GM12892 (cell line): ENCODE data around the gene SIK3.
"Not testable (repeated sequence)": the region's sequence is repeated elsewhere in the genome, so short reads cannot be mapped to it uniquely, and the experiment has no call there.

ENCODE experiments used
- DNase-seq: peaks from one replicate; pipeline ENCODE4 v3.0.0; 2011; ENCODE audit not compliant: insufficient read length
- FAIRE-seq: peaks from 2 replicates; lab custom pipeline; 2011; peaks lifted over from hg19 to GRCh38; lab: Jason Lieb, UNC
- POLR2A ChIP-seq: IDR thresholded peaks from 2 replicates; pipeline ENCODE4 v1.6.1; 2011; ENCODE audit warnings: low read depth, low read length, control low read depth
- POLR2AphosphoS5 ChIP-seq: IDR thresholded peaks from 2 replicates; pipeline ENCODE4 v1.6.1; 2011; ENCODE audit warnings: low read depth, low read length, control low read depth
- TAF1 ChIP-seq: IDR thresholded peaks from 2 replicates; pipeline ENCODE4 v1.6.1; 2011; ENCODE audit warnings: low read depth, mild to moderate bottlenecking, control low read depth, low read length, borderline replicate concordance

SIK3 gene

DNA sequence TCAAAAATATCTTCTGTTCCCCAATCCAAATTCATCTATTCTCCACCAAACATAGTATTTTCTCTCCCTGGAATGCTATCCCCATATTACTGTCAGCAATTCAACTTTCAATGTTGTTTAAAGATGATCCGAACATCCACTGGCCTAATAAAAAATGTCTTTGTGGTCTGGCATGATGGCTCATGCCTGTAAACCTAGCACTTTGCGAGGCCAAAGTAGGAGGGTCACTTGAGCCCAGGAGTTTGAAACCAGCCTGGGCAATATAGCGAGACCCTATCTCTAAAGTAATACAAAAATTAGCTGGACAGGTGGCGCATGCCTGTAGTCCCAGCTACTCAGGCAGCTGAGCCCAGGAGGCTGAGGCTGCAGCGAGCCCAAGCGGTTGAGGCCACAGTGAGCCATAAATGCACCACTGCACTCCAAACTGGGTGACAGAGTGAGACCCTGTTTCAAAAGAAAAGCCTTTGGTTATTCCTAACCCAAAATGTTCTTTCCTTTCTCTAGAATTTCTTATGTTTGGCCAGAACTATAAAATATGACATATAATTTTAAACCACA lies 29.8 kb downstream of the SIK3 start:
- DNase-seq = no peak
- TF ChIP-seq POLR2AphosphoS5 = no peak
- no peak for TF ChIP-seq TAF1
- no peak for TF ChIP-seq POLR2A
- FAIRE-seq = no peak

DNA sequence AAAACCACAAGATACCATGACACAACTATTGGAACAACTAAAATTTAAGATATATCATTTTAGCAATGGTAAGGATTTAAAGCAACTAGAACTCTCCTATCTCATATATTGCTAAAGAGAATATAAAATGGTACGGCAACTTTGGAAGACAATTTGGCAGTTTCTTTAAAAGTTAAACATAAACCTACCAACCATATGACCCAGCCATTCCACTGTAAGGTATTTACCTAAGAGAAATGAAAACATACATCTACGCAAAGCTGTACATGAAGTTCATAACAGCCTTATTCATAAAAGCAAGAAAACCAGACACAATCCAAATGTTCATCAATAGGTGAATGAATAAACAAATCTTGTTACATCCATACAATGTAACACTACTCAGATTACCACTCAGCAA lies 31.3 kb downstream of the SIK3 start:
- TF ChIP-seq POLR2A = no peak
- TF ChIP-seq POLR2AphosphoS5 = no peak
- no peak for TF ChIP-seq TAF1
- no peak for FAIRE-seq
- DNase-seq = no peak

DNA sequence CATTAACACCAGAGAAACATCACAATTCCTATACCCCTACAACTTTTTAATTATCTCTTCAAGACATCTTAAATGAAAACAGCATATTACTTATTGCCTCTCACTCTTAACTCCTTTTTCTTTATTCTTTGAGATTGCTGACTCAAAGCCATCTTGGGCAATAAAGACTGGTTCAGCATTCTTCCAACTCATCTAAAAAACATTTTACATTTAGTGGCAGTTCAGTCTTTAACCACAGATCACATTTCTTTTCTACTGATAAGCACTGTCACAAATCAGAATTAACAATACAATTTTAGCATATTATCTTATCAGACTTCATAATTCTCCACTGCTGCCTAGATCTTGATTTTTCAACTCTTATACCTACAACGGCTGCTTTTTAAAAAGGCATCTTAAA lies 34.0 kb downstream of the SIK3 start:
- DNase-seq (no peak), FAIRE-seq (peak; percentile 42)
- TF ChIP-seq POLR2A = no peak
- no peak for TF ChIP-seq POLR2AphosphoS5
- no peak for TF ChIP-seq TAF1

DNA sequence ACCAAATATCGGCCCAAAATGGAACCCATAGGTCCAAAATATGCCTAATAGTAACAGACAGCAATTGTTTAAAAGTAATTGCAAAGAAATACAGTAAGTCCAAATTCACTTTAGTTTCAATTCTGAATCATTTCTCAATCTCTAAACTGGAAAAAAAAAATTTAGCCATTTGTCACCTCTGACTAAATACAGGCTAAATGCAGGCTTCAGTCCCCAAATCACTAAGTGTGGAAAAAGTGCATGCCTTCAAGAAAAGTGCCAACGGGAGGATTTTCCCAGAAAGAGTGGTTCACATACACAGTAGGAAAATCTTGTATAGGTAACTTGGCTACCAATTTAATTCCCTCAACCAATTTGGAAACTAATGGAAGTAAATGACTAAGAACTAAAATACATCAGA lies 35.7 kb downstream of the SIK3 start:
- TF ChIP-seq TAF1 (no peak), POLR2A (no peak), POLR2AphosphoS5 (no peak)
- FAIRE-seq = no peak
- no peak for DNase-seq

DNA sequence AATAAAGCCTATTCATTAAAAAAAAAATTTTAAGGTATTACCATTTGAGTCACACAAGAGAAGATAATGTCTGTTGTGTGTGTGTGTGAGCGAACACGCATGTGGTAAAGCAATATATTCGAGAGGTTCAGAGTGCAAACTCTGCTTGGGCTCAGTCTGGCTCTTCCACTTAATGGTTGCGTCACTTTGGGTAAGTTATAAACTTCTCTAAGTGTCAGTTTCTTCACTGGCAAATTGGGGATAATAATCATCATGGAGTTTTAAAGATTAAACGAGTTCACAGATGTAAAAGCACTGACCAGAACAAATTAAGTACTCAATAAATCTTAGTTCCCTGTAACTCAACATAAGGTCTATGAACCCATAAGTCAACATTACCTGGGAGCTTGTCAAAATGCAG lies 37.0 kb downstream of the SIK3 start:
- FAIRE-seq (no peak), DNase-seq (no peak)
- no peak for TF ChIP-seq POLR2AphosphoS5
- TF ChIP-seq POLR2A = no peak
- no peak for TF ChIP-seq TAF1

DNA sequence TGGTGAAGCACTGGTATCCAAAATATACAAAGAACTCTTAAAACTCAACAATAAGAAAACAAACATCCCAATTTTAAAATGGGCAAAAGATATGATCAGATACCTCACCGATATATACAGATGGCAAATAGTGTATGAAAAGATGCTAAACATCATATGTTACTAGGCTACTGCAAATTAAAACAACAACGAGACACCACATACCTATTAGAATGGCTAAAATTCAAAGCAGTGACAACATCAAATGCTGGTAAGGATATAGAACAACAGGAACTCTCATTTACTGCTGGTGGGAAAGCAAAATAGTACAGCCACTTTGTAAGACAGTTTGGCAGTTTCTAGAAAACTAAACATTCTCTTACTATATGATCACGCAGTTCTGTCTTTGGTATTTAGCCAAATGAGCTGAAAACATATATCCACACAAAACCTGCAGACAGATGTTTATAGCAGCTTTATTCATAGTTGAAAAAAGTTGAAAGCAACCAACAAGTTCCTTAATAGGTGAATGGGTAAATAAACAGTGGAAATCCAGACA lies 38.5 kb downstream of the SIK3 start:
- DNase-seq = no peak
- no peak for TF ChIP-seq POLR2A
- no peak for TF ChIP-seq POLR2AphosphoS5
- TF ChIP-seq TAF1 = no peak
- peak; percentile 84 for FAIRE-seq

DNA sequence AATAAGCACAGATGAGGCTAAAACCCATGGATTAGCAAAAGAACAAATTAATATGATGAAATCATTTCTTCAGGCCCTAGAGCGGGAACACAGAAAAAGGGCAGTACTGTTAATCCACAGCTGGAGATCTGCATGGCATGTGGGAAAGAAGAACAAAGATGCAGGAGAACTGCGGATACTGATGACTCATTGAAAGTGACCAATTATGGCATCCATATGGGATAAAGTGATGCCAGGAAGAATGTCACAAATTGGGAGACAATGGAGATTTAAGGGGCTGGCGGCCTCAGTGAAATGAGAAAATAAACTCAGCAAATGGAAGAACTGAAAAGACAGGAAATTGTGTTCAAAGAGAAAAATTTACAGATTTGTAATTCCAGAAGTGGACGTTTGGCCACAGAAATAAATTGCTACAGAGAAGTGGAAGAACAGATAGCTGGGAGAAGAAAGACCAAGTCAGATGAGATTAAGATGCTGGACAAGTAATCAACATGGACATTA lies 39.4 kb downstream of the SIK3 start:
- no peak for FAIRE-seq
- TF ChIP-seq POLR2A (no peak), POLR2AphosphoS5 (no peak), TAF1 (no peak)
- no peak for DNase-seq

DNA sequence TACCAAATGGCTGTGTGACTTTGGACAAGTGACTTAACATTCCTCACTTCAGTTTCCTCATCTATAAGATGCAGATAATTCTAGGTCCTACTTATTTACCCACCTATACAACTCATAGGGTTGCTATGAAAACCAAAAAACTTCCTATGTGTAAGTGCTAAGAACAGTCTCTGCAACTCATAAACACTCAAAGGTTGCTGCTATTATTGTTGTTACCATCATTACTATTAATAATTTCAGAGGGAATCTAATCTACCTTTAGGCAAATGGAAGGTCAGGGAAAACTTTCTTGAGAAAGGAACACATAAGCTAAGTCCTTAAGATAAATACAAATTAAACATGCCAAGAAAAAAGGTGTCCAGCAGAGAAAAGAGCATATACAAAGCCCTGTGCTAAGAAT lies 40.5 kb downstream of the SIK3 start:
- DNase-seq (no peak), FAIRE-seq (peak; percentile 30)
- no peak for TF ChIP-seq POLR2AphosphoS5
- no peak for TF ChIP-seq TAF1
- TF ChIP-seq POLR2A = no peak

DNA sequence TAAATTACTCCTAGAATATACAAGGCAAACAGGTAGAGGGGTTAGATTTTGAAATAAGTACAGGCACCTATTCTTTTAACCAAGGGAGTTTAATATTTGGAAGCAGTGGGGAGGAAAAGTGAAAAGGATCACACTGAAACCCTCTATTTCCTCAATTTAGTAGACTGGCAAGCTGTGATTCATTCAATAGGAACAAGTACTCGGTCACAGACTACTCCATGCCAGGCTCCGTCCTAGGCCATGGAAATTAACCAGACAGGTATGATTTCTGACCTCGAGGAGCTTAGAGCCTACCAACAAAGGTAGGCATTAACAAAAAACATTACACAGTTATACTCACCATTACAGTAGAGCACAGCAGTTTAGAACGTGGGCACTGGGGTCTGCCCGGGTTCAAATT lies 40.9 kb downstream of the SIK3 start:
- no peak for DNase-seq
- FAIRE-seq = peak; percentile 30
- no peak for TF ChIP-seq POLR2AphosphoS5
- TF ChIP-seq TAF1 = no peak
- TF ChIP-seq POLR2A = no peak

DNA sequence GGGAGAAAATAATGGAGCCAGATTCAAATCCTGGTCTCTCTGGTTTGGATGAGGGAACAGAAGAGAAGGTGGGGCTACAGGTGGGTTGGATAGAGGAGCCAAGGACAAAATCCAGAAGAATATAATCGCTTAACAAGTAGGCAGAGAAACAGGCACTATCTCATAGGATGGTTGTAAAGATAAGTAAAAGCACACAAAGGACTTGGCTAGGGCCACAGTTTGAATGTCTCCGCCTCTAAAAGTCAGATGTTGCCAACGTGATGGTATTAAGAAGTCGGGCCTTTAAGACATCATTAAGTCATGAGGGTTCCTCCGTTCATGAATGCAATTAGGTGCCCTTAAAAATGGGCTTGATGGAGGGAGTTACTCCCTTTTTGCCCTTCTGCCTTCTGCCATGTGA lies 42.8 kb downstream of the SIK3 start:
- no peak for TF ChIP-seq POLR2AphosphoS5
- TF ChIP-seq POLR2A = no peak
- FAIRE-seq (no peak), DNase-seq (no peak)

DNA sequence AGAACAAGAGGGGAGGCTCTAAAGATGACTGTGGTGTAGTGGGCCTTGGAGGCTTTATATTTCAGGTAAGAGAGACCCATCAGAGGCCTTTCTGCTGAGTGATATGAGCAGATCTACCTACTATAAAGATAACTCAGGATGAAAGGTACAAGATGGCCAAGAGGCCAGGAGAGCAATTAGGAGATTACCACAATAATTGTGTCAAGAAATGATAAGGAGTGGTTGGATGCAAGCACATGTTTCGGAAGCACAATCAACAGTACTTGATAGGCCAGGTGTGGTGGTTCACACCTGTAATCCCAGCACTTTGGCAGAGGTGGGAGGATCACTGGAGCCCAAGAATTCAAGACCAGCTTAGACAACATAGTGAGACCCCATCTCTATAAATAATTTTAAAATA lies 43.8 kb downstream of the SIK3 start:
- DNase-seq (no peak), FAIRE-seq (peak; percentile 61)
- TF ChIP-seq TAF1 (no peak), POLR2A (no peak), POLR2AphosphoS5 (no peak)

DNA sequence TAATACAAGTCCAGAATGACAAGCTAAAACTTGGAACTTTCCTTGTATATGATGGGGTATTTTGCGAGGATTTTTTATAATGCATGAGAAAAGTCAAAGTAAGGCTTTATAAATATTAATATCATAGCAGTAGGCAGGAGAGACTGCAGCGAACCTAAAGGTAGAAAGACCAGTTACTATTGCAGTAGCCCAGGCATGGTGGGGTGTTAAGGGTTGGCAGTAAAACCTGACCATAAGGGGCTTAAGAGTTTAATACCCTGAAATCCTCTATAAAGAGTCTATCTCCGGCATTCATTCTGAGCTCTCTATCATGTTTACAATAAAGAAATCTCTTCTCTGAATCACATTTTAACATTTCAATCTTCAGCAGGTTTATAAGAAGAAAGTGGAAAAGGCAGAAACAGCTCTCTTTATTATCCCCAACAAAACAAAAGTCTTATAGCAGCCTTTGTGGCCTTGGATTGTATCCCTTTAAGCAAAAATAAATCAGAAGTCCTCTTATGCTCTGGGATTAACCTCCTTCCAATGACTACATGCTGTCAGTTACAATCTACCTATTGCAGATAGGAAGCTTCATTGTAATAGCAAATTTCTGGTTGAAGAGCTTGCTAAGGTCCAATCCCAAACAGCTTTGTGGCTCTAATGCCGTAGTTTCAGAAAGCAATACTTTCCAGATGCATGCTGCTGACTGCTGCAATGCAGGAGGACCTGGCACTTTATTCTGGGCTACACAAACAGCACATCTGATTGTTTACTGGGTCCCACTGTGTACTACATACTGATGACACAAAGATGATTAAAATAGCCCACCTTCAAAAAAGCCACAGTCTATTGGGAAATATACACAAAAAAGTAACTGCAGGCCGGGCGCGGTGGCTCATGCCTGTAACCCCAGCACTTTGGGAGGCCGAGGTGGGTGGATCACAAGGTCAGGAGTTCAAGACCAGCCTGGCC lies 45.8 kb downstream of the SIK3 start:
- FAIRE-seq = no peak
- TF ChIP-seq POLR2AphosphoS5 (no peak), POLR2A (no peak), TAF1 (no peak)
- DNase-seq = no peak

DNA sequence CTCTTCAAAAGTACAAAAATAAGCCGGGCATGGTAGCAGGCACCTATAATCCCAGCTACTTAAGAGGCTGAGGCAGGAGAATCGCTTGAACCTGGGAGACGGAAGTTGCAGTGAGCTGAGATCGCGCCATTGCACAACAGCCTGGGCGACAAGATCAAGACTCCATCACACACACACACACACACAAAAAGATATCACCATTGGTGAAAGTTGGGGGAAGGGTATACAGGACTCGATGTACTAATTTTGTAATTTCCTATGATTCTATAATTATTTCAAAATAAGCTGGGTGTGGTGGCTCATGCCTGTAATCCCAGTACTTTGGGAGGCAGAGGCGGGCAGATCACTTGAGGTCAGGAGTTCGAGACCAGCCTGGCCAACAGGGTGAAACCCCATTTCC lies 48.1 kb downstream of the SIK3 start:
- not testable (repeated sequence) for FAIRE-seq, DNase-seq

DNA sequence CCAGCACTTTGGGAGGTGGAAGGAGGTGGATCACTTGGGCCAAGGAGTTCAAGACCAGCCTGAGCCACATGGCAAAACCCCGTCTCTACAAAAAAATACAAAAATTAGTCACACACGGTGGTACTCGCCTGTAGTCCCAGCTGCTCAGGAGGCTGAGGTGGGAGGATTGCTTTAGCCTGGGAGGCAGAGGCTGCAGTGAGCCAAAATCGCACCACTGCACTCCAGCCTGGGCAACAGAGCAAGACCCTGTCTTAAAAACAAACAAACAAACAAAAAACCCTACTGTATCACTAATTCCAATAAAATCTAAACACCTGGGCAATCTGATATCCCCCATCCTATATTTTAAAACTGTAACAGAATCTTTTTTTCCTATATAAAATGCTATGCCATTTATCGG lies 51.6 kb downstream of the SIK3 start:
- FAIRE-seq, DNase-seq: not testable (repeated sequence)
